HEK293 (cell line): ENCODE measurements around the gene TMEM270.
A peak's percentile ranks its signal among the peaks of the same experiment; 100 is the strongest.

ENCODE experiments used
- GLIS1 ChIP-seq: fragments of 450-650 bp; formaldehyde crosslinking; IDR thresholded peaks from 2 replicates; pipeline ENCODE4 v1.5.1; 2016; ENCODE audit warnings: missing biosample characterization, missing genetic modification characterization
- GLIS2 ChIP-seq: fragments of 450-650 bp; formaldehyde crosslinking; IDR thresholded peaks from 2 replicates; pipeline ENCODE4 v1.5.1; 2016; ENCODE audit warnings: missing biosample characterization, missing genetic modification characterization
- KLF1 ChIP-seq: fragments of 450-650 bp; formaldehyde crosslinking; IDR thresholded peaks from 2 replicates; pipeline ENCODE4 v1.5.1; 2016; ENCODE audit warnings: missing biosample characterization, missing genetic modification characterization
- SCRT2 ChIP-seq: fragments of 450-650 bp; formaldehyde crosslinking; IDR thresholded peaks from 2 replicates; pipeline ENCODE4 v1.5.1; 2016; ENCODE audit warnings: missing biosample characterization, missing genetic modification characterization
- ZBTB48 ChIP-seq: fragments of 450-650 bp; formaldehyde crosslinking; IDR thresholded peaks from 2 replicates; pipeline ENCODE4 v1.5.1; 2016; ENCODE audit warnings: missing biosample characterization, missing genetic modification characterization
- ZFP3 ChIP-seq: fragments of 450-650 bp; formaldehyde crosslinking; IDR thresholded peaks from 2 replicates; pipeline ENCODE4 v1.5.1; 2016; ENCODE audit warnings: low read depth, missing biosample characterization, missing genetic modification characterization
- ZNF2 ChIP-seq: fragments of 450-650 bp; formaldehyde crosslinking; IDR thresholded peaks from 2 replicates; pipeline ENCODE4 v1.5.1; 2016; ENCODE audit warnings: missing biosample characterization, missing genetic modification characterization
- ZNF324 ChIP-seq: fragments of 450-650 bp; formaldehyde crosslinking; IDR thresholded peaks from 2 replicates; pipeline ENCODE4 v1.5.1; 2016; ENCODE audit warnings: missing biosample characterization, missing genetic modification characterization
- ZNF629 ChIP-seq: fragments of 450-650 bp; formaldehyde crosslinking; IDR thresholded peaks from 2 replicates; pipeline ENCODE4 v1.5.1; 2017; ENCODE audit warnings: missing biosample characterization, missing genetic modification characterization
- ZNF660 ChIP-seq: fragments of 450-650 bp; IDR thresholded peaks from 2 replicates; pipeline ENCODE4 v1.5.1; 2018; ENCODE audit warnings: missing biosample characterization, mild to moderate bottlenecking, missing genetic modification characterization
- ZNF76 ChIP-seq: fragments of 450-650 bp; formaldehyde crosslinking; IDR thresholded peaks from 2 replicates; pipeline ENCODE4; 2016; ENCODE audit warnings: low read depth, missing biosample characterization, missing genetic modification characterization, borderline replicate concordance
- TF ChIP-seq, protein P1 (sequence below): fragments of 450-650 bp; formaldehyde crosslinking; conservative IDR thresholded peaks from 2 replicates; pipeline ENCODE4 v1.5.1; 2016; ENCODE audit warnings: low read depth, missing biosample characterization, missing genetic modification characterization
- TF ChIP-seq, protein P2 (sequence below): fragments of 450-650 bp; formaldehyde crosslinking; IDR thresholded peaks from 2 replicates; pipeline ENCODE4 v1.5.1; 2016; ENCODE audit warnings: missing biosample characterization, missing genetic modification characterization
- TF ChIP-seq, protein P3 (sequence below): fragments of 450-650 bp; formaldehyde crosslinking; IDR thresholded peaks from 2 replicates; pipeline ENCODE4 v1.5.1; 2016; ENCODE audit warnings: missing biosample characterization, missing genetic modification characterization
- TF ChIP-seq, protein P4 (sequence below): fragments of 450-650 bp; formaldehyde crosslinking; IDR thresholded peaks from 2 replicates; pipeline ENCODE4 v1.5.1; 2016; ENCODE audit warnings: missing biosample characterization, missing genetic modification characterization, low read depth
- TF ChIP-seq, protein P5 (sequence below): fragments of 450-650 bp; formaldehyde crosslinking; IDR thresholded peaks from 2 replicates; pipeline ENCODE4 v1.5.1; 2016; ENCODE audit warnings: missing biosample characterization, missing genetic modification characterization
- TF ChIP-seq, protein P6 (sequence below): fragments of 450-650 bp; formaldehyde crosslinking; IDR thresholded peaks from 2 replicates; pipeline ENCODE4 v1.5.1; 2017; ENCODE audit warnings: missing biosample characterization, missing genetic modification characterization
- TF ChIP-seq, protein P7 (sequence below): fragments of 450-650 bp; formaldehyde crosslinking; IDR thresholded peaks from 2 replicates; pipeline ENCODE4 v1.5.1; 2016; ENCODE audit warnings: missing biosample characterization, missing genetic modification characterization
- TF ChIP-seq, protein P8 (sequence below): fragments of 450-650 bp; formaldehyde crosslinking; IDR thresholded peaks from 2 replicates; pipeline ENCODE4 v1.5.1; 2017; ENCODE audit warnings: missing biosample characterization, missing genetic modification characterization
- TF ChIP-seq, protein P9 (sequence below): fragments of 450-650 bp; formaldehyde crosslinking; IDR thresholded peaks from 2 replicates; pipeline ENCODE4 v1.5.1; 2016; ENCODE audit warnings: missing biosample characterization, missing genetic modification characterization

The TMEM270 gene

DNA sequence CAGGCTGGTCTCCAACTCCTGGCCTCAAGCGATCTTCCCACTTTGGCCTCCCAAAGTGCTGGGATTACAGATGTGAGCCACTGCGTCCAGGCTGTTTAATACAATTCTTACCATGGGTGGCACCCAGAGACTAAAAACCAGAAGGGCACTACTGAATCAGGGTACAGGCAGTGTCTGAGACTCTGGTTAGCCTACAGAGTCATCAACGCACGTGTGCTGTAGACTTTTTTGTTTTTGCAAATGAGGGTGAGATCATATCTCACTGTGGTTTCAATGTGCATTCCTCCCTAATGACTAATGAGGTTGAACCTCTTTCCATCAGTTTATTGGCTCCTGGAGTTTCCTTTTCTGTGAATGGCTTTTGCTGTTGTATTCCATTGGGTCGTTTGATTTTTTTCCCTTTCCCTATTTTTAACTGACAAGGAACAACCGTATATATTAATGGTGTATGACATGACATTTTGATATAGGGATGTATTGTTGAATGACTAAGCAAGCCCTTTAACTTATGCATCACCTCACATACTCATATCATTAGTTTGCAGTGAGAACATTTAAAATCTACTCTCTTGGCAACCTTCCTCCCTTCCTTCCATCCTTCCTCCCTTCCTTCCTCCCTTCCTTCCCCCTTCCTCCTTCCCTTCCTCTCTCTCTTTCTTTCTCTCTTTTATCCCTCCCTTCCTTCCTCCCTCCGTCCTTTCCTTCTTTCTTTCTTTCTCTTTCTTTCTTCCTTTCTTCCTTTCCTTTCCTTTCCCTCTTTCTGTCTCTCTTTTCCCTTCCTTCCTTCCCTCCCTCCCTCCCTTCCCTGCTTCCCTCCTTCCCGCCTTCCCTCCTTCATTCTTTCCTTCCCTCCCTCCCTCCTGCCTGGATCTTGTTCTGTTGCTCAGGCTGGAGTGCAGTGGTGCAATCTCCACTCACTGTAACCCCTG lies 9.3 kb upstream of the TMEM270 start (continued):
- TF ChIP-seq, protein P1, sequence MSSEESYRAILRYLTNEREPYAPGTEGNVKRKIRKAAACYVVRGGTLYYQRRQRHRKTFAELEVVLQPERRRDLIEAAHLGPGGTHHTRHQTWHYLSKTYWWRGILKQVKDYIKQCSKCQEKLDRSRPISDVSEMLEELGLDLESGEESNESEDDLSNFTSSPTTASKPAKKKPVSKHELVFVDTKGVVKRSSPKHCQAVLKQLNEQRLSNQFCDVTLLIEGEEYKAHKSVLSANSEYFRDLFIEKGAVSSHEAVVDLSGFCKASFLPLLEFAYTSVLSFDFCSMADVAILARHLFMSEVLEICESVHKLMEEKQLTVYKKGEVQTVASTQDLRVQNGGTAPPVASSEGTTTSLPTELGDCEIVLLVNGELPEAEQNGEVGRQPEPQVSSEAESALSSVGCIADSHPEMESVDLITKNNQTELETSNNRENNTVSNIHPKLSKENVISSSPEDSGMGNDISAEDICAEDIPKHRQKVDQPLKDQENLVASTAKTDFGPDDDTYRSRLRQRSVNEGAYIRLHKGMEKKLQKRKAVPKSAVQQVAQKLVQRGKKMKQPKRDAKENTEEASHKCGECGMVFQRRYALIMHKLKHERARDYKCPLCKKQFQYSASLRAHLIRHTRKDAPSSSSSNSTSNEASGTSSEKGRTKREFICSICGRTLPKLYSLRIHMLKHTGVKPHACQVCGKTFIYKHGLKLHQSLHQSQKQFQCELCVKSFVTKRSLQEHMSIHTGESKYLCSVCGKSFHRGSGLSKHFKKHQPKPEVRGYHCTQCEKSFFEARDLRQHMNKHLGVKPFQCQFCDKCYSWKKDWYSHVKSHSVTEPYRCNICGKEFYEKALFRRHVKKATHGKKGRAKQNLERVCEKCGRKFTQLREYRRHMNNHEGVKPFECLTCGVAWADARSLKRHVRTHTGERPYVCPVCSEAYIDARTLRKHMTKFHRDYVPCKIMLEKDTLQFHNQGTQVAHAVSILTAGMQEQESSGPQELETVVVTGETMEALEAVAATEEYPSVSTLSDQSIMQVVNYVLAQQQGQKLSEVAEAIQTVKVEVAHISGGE: no peak
- TF ChIP-seq ZNF324 (tag by site-specific recombination): peak; percentile 55; the same call in 1 of the 2 replicates
- peak; percentile 79 for TF ChIP-seq ZNF660 (tag by site-specific recombination)
- TF ChIP-seq, protein P2, sequence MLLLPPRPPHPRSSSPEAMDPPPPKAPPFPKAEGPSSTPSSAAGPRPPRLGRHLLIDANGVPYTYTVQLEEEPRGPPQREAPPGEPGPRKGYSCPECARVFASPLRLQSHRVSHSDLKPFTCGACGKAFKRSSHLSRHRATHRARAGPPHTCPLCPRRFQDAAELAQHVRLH (tag by site-specific recombination): 0 out of 2 replicates have a peak, but pooled peaks have one; percentile 46
- peak; percentile 47; the same call in 1 of the 2 replicates for TF ChIP-seq ZNF76
- TF ChIP-seq, protein P3, sequence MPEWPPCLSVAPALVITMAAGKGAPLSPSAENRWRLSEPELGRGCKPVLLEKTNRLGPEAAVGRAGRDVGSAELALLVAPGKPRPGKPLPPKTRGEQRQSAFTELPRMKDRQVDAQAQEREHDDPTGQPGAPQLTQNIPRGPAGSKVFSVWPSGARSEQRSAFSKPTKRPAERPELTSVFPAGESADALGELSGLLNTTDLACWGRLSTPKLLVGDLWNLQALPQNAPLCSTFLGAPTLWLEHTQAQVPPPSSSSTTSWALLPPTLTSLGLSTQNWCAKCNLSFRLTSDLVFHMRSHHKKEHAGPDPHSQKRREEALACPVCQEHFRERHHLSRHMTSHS: no peak
- TF ChIP-seq ZNF629: peak; percentile 96
- TF ChIP-seq, protein P4, sequence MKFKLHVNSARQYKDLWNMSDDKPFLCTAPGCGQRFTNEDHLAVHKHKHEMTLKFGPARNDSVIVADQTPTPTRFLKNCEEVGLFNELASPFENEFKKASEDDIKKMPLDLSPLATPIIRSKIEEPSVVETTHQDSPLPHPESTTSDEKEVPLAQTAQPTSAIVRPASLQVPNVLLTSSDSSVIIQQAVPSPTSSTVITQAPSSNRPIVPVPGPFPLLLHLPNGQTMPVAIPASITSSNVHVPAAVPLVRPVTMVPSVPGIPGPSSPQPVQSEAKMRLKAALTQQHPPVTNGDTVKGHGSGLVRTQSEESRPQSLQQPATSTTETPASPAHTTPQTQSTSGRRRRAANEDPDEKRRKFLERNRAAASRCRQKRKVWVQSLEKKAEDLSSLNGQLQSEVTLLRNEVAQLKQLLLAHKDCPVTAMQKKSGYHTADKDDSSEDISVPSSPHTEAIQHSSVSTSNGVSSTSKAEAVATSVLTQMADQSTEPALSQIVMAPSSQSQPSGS (tag by site-specific recombination): peak; percentile 64
- TF ChIP-seq KLF1 (tag by site-specific recombination): peak; percentile 57
- TF ChIP-seq SCRT2: peak; percentile 11; the same call in 1 of the 2 replicates
- TF ChIP-seq, protein P5, sequence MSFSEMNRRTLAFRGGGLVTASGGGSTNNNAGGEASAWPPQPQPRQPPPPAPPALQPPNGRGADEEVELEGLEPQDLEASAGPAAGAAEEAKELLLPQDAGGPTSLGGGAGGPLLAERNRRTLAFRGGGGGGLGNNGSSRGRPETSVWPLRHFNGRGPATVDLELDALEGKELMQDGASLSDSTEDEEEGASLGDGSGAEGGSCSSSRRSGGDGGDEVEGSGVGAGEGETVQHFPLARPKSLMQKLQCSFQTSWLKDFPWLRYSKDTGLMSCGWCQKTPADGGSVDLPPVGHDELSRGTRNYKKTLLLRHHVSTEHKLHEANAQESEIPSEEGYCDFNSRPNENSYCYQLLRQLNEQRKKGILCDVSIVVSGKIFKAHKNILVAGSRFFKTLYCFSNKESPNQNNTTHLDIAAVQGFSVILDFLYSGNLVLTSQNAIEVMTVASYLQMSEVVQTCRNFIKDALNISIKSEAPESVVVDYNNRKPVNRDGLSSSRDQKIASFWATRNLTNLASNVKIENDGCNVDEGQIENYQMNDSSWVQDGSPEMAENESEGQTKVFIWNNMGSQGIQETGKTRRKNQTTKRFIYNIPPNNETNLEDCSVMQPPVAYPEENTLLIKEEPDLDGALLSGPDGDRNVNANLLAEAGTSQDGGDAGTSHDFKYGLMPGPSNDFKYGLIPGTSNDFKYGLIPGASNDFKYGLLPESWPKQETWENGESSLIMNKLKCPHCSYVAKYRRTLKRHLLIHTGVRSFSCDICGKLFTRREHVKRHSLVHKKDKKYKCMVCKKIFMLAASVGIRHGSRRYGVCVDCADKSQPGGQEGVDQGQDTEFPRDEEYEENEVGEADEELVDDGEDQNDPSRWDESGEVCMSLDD (tag by site-specific recombination): peak; percentile 25; the same call in 1 of the 2 replicates
- TF ChIP-seq GLIS1 (tag by site-specific recombination): peak; percentile 82
- TF ChIP-seq, protein P6, sequence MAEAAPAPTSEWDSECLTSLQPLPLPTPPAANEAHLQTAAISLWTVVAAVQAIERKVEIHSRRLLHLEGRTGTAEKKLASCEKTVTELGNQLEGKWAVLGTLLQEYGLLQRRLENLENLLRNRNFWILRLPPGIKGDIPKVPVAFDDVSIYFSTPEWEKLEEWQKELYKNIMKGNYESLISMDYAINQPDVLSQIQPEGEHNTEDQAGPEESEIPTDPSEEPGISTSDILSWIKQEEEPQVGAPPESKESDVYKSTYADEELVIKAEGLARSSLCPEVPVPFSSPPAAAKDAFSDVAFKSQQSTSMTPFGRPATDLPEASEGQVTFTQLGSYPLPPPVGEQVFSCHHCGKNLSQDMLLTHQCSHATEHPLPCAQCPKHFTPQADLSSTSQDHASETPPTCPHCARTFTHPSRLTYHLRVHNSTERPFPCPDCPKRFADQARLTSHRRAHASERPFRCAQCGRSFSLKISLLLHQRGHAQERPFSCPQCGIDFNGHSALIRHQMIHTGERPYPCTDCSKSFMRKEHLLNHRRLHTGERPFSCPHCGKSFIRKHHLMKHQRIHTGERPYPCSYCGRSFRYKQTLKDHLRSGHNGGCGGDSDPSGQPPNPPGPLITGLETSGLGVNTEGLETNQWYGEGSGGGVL (tag by site-specific recombination): 0 out of 2 replicates have a peak, but pooled peaks have one; percentile 18
- TF ChIP-seq ZNF2 (tag by site-specific recombination): 0 out of 2 replicates have a peak, but pooled peaks have one; percentile 18
- no peak for TF ChIP-seq ZFP3 (tag by site-specific recombination)
- TF ChIP-seq, protein P7, sequence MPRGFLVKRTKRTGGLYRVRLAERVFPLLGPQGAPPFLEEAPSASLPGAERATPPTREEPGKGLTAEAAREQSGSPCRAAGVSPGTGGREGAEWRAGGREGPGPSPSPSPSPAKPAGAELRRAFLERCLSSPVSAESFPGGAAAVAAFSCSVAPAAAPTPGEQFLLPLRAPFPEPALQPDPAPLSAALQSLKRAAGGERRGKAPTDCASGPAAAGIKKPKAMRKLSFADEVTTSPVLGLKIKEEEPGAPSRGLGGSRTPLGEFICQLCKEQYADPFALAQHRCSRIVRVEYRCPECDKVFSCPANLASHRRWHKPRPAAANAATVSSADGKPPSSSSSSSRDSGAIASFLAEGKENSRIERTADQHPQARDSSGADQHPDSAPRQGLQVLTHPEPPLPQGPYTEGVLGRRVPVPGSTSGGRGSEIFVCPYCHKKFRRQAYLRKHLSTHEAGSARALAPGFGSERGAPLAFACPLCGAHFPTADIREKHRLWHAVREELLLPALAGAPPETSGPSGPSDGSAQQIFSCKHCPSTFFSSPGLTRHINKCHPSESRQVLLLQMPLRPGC (tag by site-specific recombination): peak; percentile 91
- TF ChIP-seq ZBTB48 (tag by site-specific recombination): no peak
- no peak for TF ChIP-seq GLIS2 (tag by site-specific recombination)
- TF ChIP-seq, protein P8, sequence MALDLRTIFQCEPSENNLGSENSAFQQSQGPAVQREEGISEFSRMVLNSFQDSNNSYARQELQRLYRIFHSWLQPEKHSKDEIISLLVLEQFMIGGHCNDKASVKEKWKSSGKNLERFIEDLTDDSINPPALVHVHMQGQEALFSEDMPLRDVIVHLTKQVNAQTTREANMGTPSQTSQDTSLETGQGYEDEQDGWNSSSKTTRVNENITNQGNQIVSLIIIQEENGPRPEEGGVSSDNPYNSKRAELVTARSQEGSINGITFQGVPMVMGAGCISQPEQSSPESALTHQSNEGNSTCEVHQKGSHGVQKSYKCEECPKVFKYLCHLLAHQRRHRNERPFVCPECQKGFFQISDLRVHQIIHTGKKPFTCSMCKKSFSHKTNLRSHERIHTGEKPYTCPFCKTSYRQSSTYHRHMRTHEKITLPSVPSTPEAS (tag by site-specific recombination): 0 out of 2 replicates have a peak, but pooled peaks have one; percentile 9
- TF ChIP-seq, protein P9, sequence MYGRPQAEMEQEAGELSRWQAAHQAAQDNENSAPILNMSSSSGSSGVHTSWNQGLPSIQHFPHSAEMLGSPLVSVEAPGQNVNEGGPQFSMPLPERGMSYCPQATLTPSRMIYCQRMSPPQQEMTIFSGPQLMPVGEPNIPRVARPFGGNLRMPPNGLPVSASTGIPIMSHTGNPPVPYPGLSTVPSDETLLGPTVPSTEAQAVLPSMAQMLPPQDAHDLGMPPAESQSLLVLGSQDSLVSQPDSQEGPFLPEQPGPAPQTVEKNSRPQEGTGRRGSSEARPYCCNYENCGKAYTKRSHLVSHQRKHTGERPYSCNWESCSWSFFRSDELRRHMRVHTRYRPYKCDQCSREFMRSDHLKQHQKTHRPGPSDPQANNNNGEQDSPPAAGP (tag by site-specific recombination): peak; percentile 95
